ENCODE results near the gene GALNT2. TPM values are rescaled to one million over a fixed set of nuclear protein-coding genes. Genes with fewer than 3 reads are reported as not detected.

Gene GALNT2
- total and polyA plus RNA-seq, 2 of the 13 experiments (the other 11 are each of a cell fraction or from before 2014, with no cell fraction given): 39.3 to 39.6 TPM

DNA sequence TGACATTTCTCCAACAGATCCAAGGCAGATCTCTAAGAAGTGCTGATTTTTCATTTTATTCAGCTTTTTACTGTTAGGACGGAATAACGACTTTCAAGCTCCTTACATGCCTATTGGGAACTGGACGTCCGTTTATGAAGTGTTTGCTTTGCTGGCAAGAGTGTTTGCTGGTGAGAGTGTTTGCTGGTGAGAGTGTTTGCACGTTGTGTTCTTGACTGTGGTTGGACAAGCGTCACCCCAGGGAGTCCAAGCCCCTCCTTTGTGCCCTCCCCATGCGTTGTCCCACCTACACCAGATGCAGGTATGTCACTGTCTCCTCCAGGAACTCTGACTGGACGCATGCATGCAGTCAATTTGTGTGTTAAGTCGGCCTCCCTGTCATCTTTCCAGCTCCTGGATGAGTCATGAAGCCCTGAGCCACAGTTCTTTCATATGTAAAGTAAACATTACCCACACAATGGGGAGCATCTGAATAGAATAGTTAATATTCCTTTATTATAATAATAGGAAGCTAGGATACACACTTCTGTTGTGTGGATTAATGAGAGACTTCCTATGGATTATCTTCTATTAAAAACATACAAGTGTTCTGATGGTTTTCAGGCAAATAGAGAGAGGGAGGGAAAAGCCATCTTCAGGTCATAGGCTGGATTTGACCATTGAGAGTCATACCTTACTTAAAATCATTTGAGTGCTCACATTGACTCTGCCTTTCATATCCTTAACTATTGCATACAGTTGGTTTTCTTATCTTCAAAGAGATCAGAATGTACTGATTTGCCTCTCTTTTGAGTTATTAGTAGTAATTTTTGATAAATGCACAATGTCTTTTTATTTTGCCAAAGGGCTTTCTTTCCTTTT lies 119.2 kb downstream of the GALNT2 start (continued):
- TF ChIP-seq, protein P1, sequence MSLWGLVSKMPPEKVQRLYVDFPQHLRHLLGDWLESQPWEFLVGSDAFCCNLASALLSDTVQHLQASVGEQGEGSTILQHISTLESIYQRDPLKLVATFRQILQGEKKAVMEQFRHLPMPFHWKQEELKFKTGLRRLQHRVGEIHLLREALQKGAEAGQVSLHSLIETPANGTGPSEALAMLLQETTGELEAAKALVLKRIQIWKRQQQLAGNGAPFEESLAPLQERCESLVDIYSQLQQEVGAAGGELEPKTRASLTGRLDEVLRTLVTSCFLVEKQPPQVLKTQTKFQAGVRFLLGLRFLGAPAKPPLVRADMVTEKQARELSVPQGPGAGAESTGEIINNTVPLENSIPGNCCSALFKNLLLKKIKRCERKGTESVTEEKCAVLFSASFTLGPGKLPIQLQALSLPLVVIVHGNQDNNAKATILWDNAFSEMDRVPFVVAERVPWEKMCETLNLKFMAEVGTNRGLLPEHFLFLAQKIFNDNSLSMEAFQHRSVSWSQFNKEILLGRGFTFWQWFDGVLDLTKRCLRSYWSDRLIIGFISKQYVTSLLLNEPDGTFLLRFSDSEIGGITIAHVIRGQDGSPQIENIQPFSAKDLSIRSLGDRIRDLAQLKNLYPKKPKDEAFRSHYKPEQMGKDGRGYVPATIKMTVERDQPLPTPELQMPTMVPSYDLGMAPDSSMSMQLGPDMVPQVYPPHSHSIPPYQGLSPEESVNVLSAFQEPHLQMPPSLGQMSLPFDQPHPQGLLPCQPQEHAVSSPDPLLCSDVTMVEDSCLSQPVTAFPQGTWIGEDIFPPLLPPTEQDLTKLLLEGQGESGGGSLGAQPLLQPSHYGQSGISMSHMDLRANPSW (CRISPR knock-in tag; IDR thresholded peaks at IDR 0.05; ENCODE audit: borderline replicate concordance): no peak
- TF ChIP-seq MXI1 (IDR thresholded peaks at IDR 0.05; ENCODE audit: borderline replicate concordance, low read depth, low read length): peak; percentile 50; the same call in 1 of the 3 replicates
- TF ChIP-seq, protein P2, sequence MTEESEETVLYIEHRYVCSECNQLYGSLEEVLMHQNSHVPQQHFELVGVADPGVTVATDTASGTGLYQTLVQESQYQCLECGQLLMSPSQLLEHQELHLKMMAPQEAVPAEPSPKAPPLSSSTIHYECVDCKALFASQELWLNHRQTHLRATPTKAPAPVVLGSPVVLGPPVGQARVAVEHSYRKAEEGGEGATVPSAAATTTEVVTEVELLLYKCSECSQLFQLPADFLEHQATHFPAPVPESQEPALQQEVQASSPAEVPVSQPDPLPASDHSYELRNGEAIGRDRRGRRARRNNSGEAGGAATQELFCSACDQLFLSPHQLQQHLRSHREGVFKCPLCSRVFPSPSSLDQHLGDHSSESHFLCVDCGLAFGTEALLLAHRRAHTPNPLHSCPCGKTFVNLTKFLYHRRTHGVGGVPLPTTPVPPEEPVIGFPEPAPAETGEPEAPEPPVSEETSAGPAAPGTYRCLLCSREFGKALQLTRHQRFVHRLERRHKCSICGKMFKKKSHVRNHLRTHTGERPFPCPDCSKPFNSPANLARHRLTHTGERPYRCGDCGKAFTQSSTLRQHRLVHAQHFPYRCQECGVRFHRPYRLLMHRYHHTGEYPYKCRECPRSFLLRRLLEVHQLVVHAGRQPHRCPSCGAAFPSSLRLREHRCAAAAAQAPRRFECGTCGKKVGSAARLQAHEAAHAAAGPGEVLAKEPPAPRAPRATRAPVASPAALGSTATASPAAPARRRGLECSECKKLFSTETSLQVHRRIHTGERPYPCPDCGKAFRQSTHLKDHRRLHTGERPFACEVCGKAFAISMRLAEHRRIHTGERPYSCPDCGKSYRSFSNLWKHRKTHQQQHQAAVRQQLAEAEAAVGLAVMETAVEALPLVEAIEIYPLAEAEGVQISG (CRISPR knock-in tag; IDR thresholded peaks at IDR 0.05): no peak
- TF ChIP-seq KDM1A (CRISPR knock-in tag; IDR thresholded peaks at IDR 0.05): no peak
- no peak for TF ChIP-seq ZNF557 (CRISPR knock-in tag; IDR thresholded peaks at IDR 0.05)
- peak; percentile 30; the same call in 1 of the 2 replicates for TF ChIP-seq FOXK1 (CRISPR knock-in tag; IDR thresholded peaks at IDR 0.05; ENCODE audit: borderline replicate concordance, low read depth)
- TF ChIP-seq, protein P3, sequence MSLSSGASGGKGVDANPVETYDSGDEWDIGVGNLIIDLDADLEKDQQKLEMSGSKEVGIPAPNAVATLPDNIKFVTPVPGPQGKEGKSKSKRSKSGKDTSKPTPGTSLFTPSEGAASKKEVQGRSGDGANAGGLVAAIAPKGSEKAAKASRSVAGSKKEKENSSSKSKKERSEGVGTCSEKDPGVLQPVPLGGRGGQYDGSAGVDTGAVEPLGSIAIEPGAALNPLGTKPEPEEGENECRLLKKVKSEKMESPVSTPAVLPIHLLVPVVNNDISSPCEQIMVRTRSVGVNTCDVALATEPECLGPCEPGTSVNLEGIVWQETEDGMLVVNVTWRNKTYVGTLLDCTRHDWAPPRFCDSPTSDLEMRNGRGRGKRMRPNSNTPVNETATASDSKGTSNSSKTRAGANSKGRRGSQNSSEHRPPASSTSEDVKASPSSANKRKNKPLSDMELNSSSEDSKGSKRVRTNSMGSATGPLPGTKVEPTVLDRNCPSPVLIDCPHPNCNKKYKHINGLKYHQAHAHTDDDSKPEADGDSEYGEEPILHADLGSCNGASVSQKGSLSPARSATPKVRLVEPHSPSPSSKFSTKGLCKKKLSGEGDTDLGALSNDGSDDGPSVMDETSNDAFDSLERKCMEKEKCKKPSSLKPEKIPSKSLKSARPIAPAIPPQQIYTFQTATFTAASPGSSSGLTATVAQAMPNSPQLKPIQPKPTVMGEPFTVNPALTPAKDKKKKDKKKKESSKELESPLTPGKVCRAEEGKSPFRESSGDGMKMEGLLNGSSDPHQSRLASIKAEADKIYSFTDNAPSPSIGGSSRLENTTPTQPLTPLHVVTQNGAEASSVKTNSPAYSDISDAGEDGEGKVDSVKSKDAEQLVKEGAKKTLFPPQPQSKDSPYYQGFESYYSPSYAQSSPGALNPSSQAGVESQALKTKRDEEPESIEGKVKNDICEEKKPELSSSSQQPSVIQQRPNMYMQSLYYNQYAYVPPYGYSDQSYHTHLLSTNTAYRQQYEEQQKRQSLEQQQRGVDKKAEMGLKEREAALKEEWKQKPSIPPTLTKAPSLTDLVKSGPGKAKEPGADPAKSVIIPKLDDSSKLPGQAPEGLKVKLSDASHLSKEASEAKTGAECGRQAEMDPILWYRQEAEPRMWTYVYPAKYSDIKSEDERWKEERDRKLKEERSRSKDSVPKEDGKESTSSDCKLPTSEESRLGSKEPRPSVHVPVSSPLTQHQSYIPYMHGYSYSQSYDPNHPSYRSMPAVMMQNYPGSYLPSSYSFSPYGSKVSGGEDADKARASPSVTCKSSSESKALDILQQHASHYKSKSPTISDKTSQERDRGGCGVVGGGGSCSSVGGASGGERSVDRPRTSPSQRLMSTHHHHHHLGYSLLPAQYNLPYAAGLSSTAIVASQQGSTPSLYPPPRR (CRISPR knock-in tag; IDR thresholded peaks at IDR 0.05; ENCODE audit: borderline replicate concordance): peak; percentile 35; the same call in 1 of the 2 replicates
- no peak for TF ChIP-seq SP140L (CRISPR knock-in tag; IDR thresholded peaks at IDR 0.05; ENCODE audit: borderline replicate concordance)
- 0 out of 2 replicates have a peak, but pooled peaks have one; percentile 22 for TF ChIP-seq ZNF335 (CRISPR knock-in tag; IDR thresholded peaks at IDR 0.05)
- TF ChIP-seq, protein P4, sequence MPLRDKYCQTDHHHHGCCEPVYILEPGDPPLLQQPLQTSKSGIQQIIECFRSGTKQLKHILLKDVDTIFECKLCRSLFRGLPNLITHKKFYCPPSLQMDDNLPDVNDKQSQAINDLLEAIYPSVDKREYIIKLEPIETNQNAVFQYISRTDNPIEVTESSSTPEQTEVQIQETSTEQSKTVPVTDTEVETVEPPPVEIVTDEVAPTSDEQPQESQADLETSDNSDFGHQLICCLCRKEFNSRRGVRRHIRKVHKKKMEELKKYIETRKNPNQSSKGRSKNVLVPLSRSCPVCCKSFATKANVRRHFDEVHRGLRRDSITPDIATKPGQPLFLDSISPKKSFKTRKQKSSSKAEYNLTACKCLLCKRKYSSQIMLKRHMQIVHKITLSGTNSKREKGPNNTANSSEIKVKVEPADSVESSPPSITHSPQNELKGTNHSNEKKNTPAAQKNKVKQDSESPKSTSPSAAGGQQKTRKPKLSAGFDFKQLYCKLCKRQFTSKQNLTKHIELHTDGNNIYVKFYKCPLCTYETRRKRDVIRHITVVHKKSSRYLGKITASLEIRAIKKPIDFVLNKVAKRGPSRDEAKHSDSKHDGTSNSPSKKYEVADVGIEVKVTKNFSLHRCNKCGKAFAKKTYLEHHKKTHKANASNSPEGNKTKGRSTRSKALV (CRISPR knock-in tag; IDR thresholded peaks at IDR 0.05): no peak
- TF ChIP-seq POGZ (CRISPR knock-in tag; IDR thresholded peaks at IDR 0.05): peak; percentile 57
- peak; percentile 47; the same call in 1 of the 2 replicates for TF ChIP-seq HDAC1 (CRISPR knock-in tag; IDR thresholded peaks at IDR 0.05)
- TF ChIP-seq, protein P5, sequence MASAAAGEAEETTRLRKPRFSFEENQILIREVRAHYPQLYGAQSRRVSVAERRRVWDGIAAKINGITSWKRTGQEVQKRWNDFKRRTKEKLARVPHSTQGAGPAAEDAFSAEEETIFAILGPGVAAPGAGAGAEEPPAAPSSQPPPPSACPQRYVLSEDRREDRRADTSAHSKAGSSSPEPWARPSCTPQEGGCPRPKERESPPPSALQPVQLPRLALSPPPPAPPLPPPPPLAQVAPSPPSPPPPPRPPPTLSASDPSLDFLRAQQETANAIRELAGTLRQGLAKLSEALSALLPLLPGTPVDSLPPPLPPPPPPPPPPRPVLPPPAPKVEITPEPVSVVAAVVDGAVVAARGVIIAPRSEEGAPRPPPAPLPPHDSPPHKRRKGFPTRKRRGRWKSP (CRISPR knock-in tag; IDR thresholded peaks at IDR 0.05): no peak
- TF ChIP-seq ZNF138 (CRISPR knock-in tag; IDR thresholded peaks at IDR 0.05; ENCODE audit: low read depth): no peak

Measured in HepG2 (cell line).